Chondrocyte (in vitro differentiated cells): ENCODE results near the gene RBSN. TPM values are rescaled to one million over a fixed set of nuclear protein-coding genes. Genes with fewer than 3 reads are reported as not detected.

Source experiments
- DNase-seq: peaks from one replicate; pipeline ENCODE4 v3.0.0; 2021; ENCODE audit warnings: mixed read lengths, low spot score
- H3K27ac Mint-ChIP-seq: one replicate; pipeline ENCODE4 v1.8.0; 2021; ENCODE audit warnings: mild to moderate bottlenecking, moderate library complexity, mixed read lengths; ENCODE audit not compliant: unreplicated experiment
- H3K27me3 Mint-ChIP-seq: 2 replicates; pipeline ENCODE4 v1.8.0; 2021; ENCODE audit warnings: low read depth, mixed read lengths
- H3K36me3 Mint-ChIP-seq: 2 replicates; pipeline ENCODE4 v1.8.0; 2021; ENCODE audit warnings: low read depth, mixed read lengths
- H3K4me1 Mint-ChIP-seq: 2 replicates; pipeline ENCODE4 v1.8.0; 2021; ENCODE audit warnings: low read depth, mild to moderate bottlenecking, mixed read lengths
- H3K4me3 Mint-ChIP-seq: one replicate; pipeline ENCODE4 v1.8.0; 2021; ENCODE audit warnings: mild to moderate bottlenecking, moderate library complexity, mixed read lengths; ENCODE audit not compliant: unreplicated experiment
- H3K9me3 Mint-ChIP-seq: 2 replicates; pipeline ENCODE4 v1.8.0; 2021; ENCODE audit warnings: low read depth, mixed read lengths
- CTCF ChIP-seq: fragments of 200-600 bp; sonication (generic); IDR thresholded peaks from 2 replicates; pipeline ENCODE4 v1.5.0; 2021; ENCODE audit warnings: antibody characterized with exemption, mild to moderate bottlenecking, moderate library complexity
- total RNA-seq: library from RNA; stranded (reverse); gene quantifications from 3 replicates; pipeline ENCODE4 v1.2.1, GENCODE V29; 2021

Gene RBSN
- total RNA-seq, 1 donor from 2014 or later, result 24.1 TPM

GRCh38 chr3:15052335-15053242, 46.4 kb downstream of the RBSN start:
- peaks cover 10% of the 10 kb centered on the region for H3K36me3 Mint-ChIP-seq
- no peaks in the 10 kb centered on the region for H3K9me3 Mint-ChIP-seq
- DNase-seq, result no peak
- no peak overlapping the region for H3K27ac Mint-ChIP-seq
- H3K4me1 Mint-ChIP-seq, result peaks cover 2% of the 10 kb centered on the region
- no peaks in the 10 kb centered on the region for H3K27me3 Mint-ChIP-seq
- no peak for TF ChIP-seq CTCF
- no peak overlapping the region for H3K4me3 Mint-ChIP-seq

GRCh38 chr3:15051531-15051930, 47.4 kb downstream of the RBSN start:
- Mint-ChIP-seq H3K9me3 (no peaks in the 10 kb centered on the region), H3K36me3 (peaks cover 15% of the 10 kb centered on the region), H3K27me3 (no peaks in the 10 kb centered on the region), H3K4me3 (no peak overlapping the region), H3K27ac (no peak overlapping the region), H3K4me1 (peaks cover 2% of the 10 kb centered on the region)
- TF ChIP-seq CTCF, result peak; percentile 72
- DNase-seq, result no peak

- H3K27ac Mint-ChIP-seq, result no peak overlapping the region
- peaks cover 17% of the 10 kb centered on the region for H3K36me3 Mint-ChIP-seq
- H3K27me3 Mint-ChIP-seq, result no peaks in the 10 kb centered on the region
- DNase-seq, result no peak
- H3K9me3 Mint-ChIP-seq, result no peaks in the 10 kb centered on the region
- no peak overlapping the region for H3K4me3 Mint-ChIP-seq
- H3K4me1 Mint-ChIP-seq, result peaks cover 2% of the 10 kb centered on the region
- TF ChIP-seq CTCF, result no peak
Observed at GRCh38 chr3:15050405-15051092, 48.4 kb downstream of the RBSN start.

GRCh38 chr3:15049584-15049983, 49.4 kb downstream of the RBSN start:
- H3K27me3 Mint-ChIP-seq, result no peaks in the 10 kb centered on the region
- no peaks in the 10 kb centered on the region for H3K9me3 Mint-ChIP-seq
- no peak overlapping the region for H3K4me3 Mint-ChIP-seq
- no peak for TF ChIP-seq CTCF
- DNase-seq, result no peak
- H3K36me3 Mint-ChIP-seq, result peaks cover 17% of the 10 kb centered on the region
- H3K27ac Mint-ChIP-seq, result no peak overlapping the region
- H3K4me1 Mint-ChIP-seq, result peaks cover 2% of the 10 kb centered on the region

- H3K9me3 Mint-ChIP-seq, result no peaks in the 10 kb centered on the region
- peaks cover 9% of the 10 kb centered on the region for H3K4me1 Mint-ChIP-seq
- no peak for DNase-seq
- no peak for TF ChIP-seq CTCF
- H3K27me3 Mint-ChIP-seq, result no peaks in the 10 kb centered on the region
- no peak overlapping the region for H3K4me3 Mint-ChIP-seq
- H3K36me3 Mint-ChIP-seq, result peaks cover 32% of the 10 kb centered on the region
- H3K27ac Mint-ChIP-seq, result no peak overlapping the region
Observed at GRCh38 chr3:15045667-15046066, 53.3 kb downstream of the RBSN start.
